Hair follicle dermal papilla cell (primary cell): ENCODE results near the gene ABCA13. TPM values are rescaled to one million over a fixed set of nuclear protein-coding genes. Genes with fewer than 3 reads are reported as not detected.

ENCODE experiments used
- total RNA-seq: library from RNA; depleted of rRNA; stranded (reverse); fragments of >200 nt; gene quantifications from 2 replicates; pipeline ENCODE4 v1.2.3, GENCODE V29; 2012

Gene ABCA13
- 0.24 and 1.1 TPM in 2 replicates for total RNA-seq

GRCh38 chr7:48171202-48171601 lies at the start of gene ABCA13:
Gene ABCA13, plus strand, starts transcription at chr7:48171458. Its CDS starts 26 bp downstream, at chr7:48171484.

Other genes starting within 250 kb of the ABCA13 start
- gene PKD1L1, start 223.0 kb upstream of the ABCA13 start, total RNA-seq, result under 0.01 and 0.12 TPM in 2 replicates
- 22.1 and 26.7 TPM in 2 replicates for gene HUS1, start 191.8 kb upstream of the ABCA13 start, total RNA-seq
- gene SUN3, start 142.4 kb upstream of the ABCA13 start, total RNA-seq, result not detected in 2 replicates
- 0.24 TPM in 1 of 2 replicates, not detected in the other for gene C7orf57, start 135.9 kb upstream of the ABCA13 start, total RNA-seq
- 17.5 and 19.1 TPM in 2 replicates for gene UPP1, start 82.2 kb upstream of the ABCA13 start, total RNA-seq